ENCODE data around the gene C7. TPM values are rescaled to one million over a fixed set of nuclear protein-coding genes. Genes with fewer than 3 reads are reported as not detected.
A peak's percentile ranks its signal among the peaks of the same experiment; 100 is the strongest.

C7 gene
- total RNA-seq, 1 donor from 2014 or later, result 0.33 TPM

DNA sequence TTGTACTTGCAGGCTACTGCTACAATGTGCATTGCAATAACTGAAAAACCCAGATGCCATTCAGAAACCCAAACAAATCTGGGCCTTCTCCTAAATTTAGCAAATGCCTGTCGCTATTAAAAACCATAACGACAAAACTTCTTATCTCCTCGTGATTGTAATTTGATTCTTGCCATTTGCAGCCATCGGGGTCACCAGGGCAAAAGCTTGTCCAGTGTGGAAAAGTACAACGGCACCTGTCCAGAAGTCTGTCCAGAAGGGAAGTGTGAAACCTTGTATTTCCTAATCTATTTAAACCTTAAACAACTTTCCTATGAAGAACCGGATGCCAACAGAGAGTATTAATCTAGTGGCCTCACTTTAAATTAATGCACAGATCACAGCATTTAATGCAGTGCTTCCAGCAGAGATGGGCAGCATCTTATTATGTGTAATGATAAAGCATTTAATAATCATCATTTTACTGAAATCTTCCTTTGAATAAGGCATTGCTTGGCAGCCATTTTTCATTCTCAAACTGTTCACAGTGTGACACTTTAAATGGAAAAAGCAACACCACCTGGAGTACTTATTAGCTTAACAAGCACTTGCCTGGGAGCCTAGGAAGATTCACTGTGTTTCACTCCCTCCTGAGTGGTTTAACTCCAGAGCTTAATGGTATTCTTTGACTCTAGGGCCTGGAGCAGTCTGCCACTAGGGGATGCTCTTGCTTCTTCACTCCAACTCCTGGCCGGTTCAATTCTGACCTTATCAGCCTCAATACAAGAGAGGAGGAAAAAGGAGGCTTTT lies 4.9 kb upstream of the C7 start:
- H3K4me1 Mint-ChIP-seq, result no peaks in the 10 kb centered on the region
- H3K4me3 Mint-ChIP-seq, result no peak overlapping the region
- DNase-seq (ENCODE audit: low read depth, low spot score), result peak; percentile 48
- peaks cover 2% of the 10 kb centered on the region for H3K9me3 Mint-ChIP-seq
- H3K27me3 Mint-ChIP-seq (ENCODE audit: low read depth), result no peaks in the 10 kb centered on the region
- TF ChIP-seq, protein P1, sequence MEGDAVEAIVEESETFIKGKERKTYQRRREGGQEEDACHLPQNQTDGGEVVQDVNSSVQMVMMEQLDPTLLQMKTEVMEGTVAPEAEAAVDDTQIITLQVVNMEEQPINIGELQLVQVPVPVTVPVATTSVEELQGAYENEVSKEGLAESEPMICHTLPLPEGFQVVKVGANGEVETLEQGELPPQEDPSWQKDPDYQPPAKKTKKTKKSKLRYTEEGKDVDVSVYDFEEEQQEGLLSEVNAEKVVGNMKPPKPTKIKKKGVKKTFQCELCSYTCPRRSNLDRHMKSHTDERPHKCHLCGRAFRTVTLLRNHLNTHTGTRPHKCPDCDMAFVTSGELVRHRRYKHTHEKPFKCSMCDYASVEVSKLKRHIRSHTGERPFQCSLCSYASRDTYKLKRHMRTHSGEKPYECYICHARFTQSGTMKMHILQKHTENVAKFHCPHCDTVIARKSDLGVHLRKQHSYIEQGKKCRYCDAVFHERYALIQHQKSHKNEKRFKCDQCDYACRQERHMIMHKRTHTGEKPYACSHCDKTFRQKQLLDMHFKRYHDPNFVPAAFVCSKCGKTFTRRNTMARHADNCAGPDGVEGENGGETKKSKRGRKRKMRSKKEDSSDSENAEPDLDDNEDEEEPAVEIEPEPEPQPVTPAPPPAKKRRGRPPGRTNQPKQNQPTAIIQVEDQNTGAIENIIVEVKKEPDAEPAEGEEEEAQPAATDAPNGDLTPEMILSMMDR (conservative IDR thresholded peaks at IDR 0.05), result peak; percentile 90
- H3K27ac Mint-ChIP-seq (ENCODE audit: unreplicated experiment), result no peak overlapping the region
- no peaks in the 10 kb centered on the region for H3K36me3 Mint-ChIP-seq (ENCODE audit: low read depth)

DNA sequence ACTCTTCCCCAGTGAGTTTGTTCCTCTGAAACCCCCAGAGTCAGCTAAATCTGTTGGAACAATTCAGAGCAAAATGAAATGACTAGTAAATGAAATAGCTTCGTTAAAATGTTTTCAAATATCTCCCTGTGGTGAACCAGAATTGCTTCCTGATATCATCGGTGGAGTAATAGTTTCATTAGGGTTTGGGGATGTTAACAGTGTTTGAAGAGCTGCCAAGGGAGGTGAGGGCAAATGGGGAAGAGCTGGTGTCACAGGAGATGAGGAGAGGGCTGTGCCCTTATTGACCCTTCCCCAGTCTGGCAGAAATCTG lies 4.3 kb upstream of the C7 start:
- TF ChIP-seq, protein P1 (conservative IDR thresholded peaks at IDR 0.05), result peak; percentile 29
- no peak overlapping the region for H3K27ac Mint-ChIP-seq (ENCODE audit: unreplicated experiment)
- H3K27me3 Mint-ChIP-seq (ENCODE audit: low read depth), result no peaks in the 10 kb centered on the region
- no peaks in the 10 kb centered on the region for H3K9me3 Mint-ChIP-seq
- H3K4me1 Mint-ChIP-seq, result no peaks in the 10 kb centered on the region
- no peak overlapping the region for H3K4me3 Mint-ChIP-seq
- no peak for DNase-seq (ENCODE audit: low read depth, low spot score)
- no peaks in the 10 kb centered on the region for H3K36me3 Mint-ChIP-seq (ENCODE audit: low read depth)

DNA sequence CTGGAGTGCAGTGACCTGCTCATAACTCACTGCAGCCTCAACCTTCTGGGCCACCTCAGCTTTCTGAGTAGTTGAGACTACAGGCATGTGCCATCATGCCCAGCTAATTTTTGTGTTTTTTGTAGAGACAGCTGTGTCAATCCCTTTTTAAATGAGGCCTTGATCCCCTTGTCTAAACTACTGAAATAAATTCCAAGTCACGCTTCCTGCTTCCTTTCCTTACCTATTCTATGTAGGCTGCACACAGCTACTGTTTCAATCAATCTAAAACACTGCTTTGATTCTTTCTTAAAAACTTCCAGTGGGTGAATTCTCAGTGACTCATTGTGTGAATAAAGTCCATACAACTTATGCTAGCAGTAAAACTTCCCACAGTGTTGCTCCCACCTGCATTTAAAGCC lies 2.9 kb upstream of the C7 start:
- Mint-ChIP-seq H3K9me3 (no peaks in the 10 kb centered on the region), H3K27ac (ENCODE audit: unreplicated experiment) (no peak overlapping the region), H3K4me1 (no peaks in the 10 kb centered on the region), H3K4me3 (no peak overlapping the region), H3K27me3 (ENCODE audit: low read depth) (no peaks in the 10 kb centered on the region), H3K36me3 (ENCODE audit: low read depth) (no peaks in the 10 kb centered on the region)
- no peak for DNase-seq (ENCODE audit: low read depth, low spot score)
- TF ChIP-seq, protein P1 (conservative IDR thresholded peaks at IDR 0.05), result no peak

DNA sequence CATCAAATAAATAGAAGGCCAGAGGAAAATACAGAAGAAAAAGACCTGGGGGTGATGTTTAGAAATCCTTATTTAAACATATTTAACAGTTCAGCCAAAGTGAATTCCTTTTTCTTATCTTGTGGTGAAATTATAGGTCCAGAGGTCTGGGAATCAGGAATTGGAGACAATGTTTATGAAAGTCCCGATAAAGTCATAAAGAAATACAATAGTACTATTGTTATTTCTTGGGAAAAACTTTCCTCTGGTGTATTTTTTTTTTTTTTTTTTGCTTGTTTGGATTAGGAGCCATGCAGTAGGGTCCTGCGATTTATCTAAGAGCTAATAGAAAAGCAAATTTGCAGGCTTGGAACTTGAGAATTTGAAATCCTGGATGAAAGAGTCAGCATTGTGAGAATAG lies 426 bp downstream of the C7 start:
- TF ChIP-seq, protein P1 (conservative IDR thresholded peaks at IDR 0.05), result no peak
- H3K27me3 Mint-ChIP-seq (ENCODE audit: low read depth), result no peaks in the 10 kb centered on the region
- no peak overlapping the region for H3K4me3 Mint-ChIP-seq
- no peaks in the 10 kb centered on the region for H3K4me1 Mint-ChIP-seq
- H3K9me3 Mint-ChIP-seq, result no peaks in the 10 kb centered on the region
- DNase-seq (ENCODE audit: low read depth, low spot score), result no peak
- H3K36me3 Mint-ChIP-seq (ENCODE audit: low read depth), result no peaks in the 10 kb centered on the region
- H3K27ac Mint-ChIP-seq (ENCODE audit: unreplicated experiment), result no peak overlapping the region

DNA sequence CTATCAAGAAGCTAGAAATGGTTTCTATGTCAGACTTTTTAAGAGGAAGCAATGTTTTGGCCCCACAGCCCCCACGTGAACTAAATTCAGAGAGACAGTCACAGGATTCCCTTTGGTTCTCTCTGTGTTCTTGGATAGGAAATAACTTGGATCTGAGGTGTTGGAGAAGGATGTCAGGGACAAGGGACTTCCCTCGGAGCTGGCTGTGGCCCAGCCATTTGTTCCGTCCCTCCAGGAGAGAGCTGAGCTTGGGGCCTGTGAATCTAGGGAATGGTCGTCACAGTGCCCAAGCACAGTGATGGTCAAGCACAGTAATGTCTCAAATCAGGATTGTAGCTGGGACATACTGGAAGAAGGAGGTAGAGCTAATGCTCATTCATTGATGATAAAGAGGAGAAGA lies 2.0 kb downstream of the C7 start:
- Mint-ChIP-seq H3K9me3 (no peaks in the 10 kb centered on the region), H3K27me3 (ENCODE audit: low read depth) (no peaks in the 10 kb centered on the region), H3K27ac (ENCODE audit: unreplicated experiment) (no peak overlapping the region), H3K4me3 (no peak overlapping the region), H3K4me1 (no peaks in the 10 kb centered on the region), H3K36me3 (ENCODE audit: low read depth) (no peaks in the 10 kb centered on the region)
- no peak for DNase-seq (ENCODE audit: low read depth, low spot score)
- TF ChIP-seq, protein P1 (conservative IDR thresholded peaks at IDR 0.05), result no peak
